ENCODE measurements around the gene CCDC110. TPM values are rescaled to one million over a fixed set of nuclear protein-coding genes. Genes with fewer than 3 reads are reported as not detected.

The CCDC110 gene
- total and polyA plus RNA-seq, 4 donors, result 0.31 to 1.8 (median 0.92) TPM

- Histone ChIP-seq H3K4me3 (peak within 1 kb of the TSS; percentile 56), H3K4me1 (ENCODE audit: control insufficient read depth in 5 of 5, insufficient read depth in 5 of 5, low read length in 5 of 5) (peaks cover 0 to 15% (median 9%) of the 10 kb centered on the region in 5 donors), H3K36me3 (ENCODE audit: control insufficient read depth in 4 of 4, insufficient read depth in 4 of 4, low read length in 4 of 4) (peaks cover under 1 to 13% (median 11%) of the 10 kb centered on the region in 4 donors), H3K9me3 (ENCODE audit: control insufficient read depth in 4 of 4, insufficient read depth in 3 of 4, low read length in 3 of 4) (no peaks in the 10 kb centered on the region), H3K9ac (ENCODE audit: insufficient read depth in 1 of 2, low read length in 2 of 2) (peak within 1 kb of the TSS; percentile 82 to 84), H3K27ac (ENCODE audit: low read depth in 1 of 2, low read length in 1 of 2) (peak within 1 kb of the TSS; percentile 94 to 100), H3K27me3 (ENCODE audit: control insufficient read depth in 3 of 3, insufficient read depth in 3 of 3, low read length in 2 of 3) (no peaks in the 10 kb centered on the region)
- ATAC-seq (ENCODE audit: insufficient read depth, low FRiP score) (peak; percentile 3), DNase-seq (peak; percentile 59 to 65 (median 63))
- no peak for TF ChIP-seq CTCF (IDR thresholded peaks at IDR 0.05; ENCODE audit: control extremely low read depth, extremely low read depth)
- 8 to 15% methylated on average over 38 of the region's 38 CpGs for WGBS, 2 donors
Observed at GRCh38 chr4:185396724-185397385, 74.7 kb downstream of the CCDC110 start, which contains the start of gene ANKRD37. TSS of gene ANKRD37 (plus strand) at chr4:185396841. CDS start at chr4:185396924, 83 bp downstream.

GRCh38 chr4:185395956-185396723 is 75.4 kb downstream of the CCDC110 start:
- peaks cover 0 to 11% (median 10%) of the 10 kb centered on the region in 4 donors for H3K36me3 ChIP-seq (ENCODE audit: control insufficient read depth in 4 of 4, insufficient read depth in 4 of 4, low read length in 4 of 4)
- H3K9ac ChIP-seq (ENCODE audit: insufficient read depth in 1 of 2, low read length in 2 of 2), result peak overlapping the region; percentile 60 to 84
- H3K4me1 ChIP-seq (ENCODE audit: control insufficient read depth in 5 of 5, insufficient read depth in 5 of 5, low read length in 5 of 5), result peaks cover 0 to 15% (median 9%) of the 10 kb centered on the region in 5 donors
- ATAC-seq (ENCODE audit: insufficient read depth, low FRiP score) (peak; percentile 95), DNase-seq (peak; percentile 99)
- no peak for TF ChIP-seq CTCF (IDR thresholded peaks at IDR 0.05; ENCODE audit: control extremely low read depth, extremely low read depth)
- 0 to 1% methylated on average over 91 to 98 of the region's 98 CpGs for WGBS, 2 donors
- H3K27me3 ChIP-seq (ENCODE audit: control insufficient read depth in 3 of 3, insufficient read depth in 3 of 3, low read length in 2 of 3), result no peaks in the 10 kb centered on the region
- no peaks in the 10 kb centered on the region for H3K9me3 ChIP-seq (ENCODE audit: control insufficient read depth in 4 of 4, insufficient read depth in 3 of 4, low read length in 3 of 4)
- peak overlapping the region; percentile 94 to 100 for H3K27ac ChIP-seq (ENCODE audit: low read depth in 1 of 2, low read length in 1 of 2)
- H3K4me3 ChIP-seq, result peak overlapping the region; percentile 56

- Histone ChIP-seq H3K9me3 (ENCODE audit: control insufficient read depth in 4 of 4, insufficient read depth in 3 of 4, low read length in 3 of 4) (no peaks in the 10 kb centered on the region), H3K4me1 (ENCODE audit: control insufficient read depth in 5 of 5, insufficient read depth in 5 of 5, low read length in 5 of 5) (peaks cover 0 to 15% (median 9%) of the 10 kb centered on the region in 5 donors), H3K27me3 (ENCODE audit: control insufficient read depth in 3 of 3, insufficient read depth in 3 of 3, low read length in 2 of 3) (no peaks in the 10 kb centered on the region), H3K27ac (ENCODE audit: low read depth in 1 of 2, low read length in 1 of 2) (peak within 1 kb of the TSS; percentile 94 to 100), H3K9ac (ENCODE audit: insufficient read depth in 1 of 2, low read length in 2 of 2) (peak within 1 kb of the TSS; percentile 82 to 84), H3K36me3 (ENCODE audit: control insufficient read depth in 4 of 4, insufficient read depth in 4 of 4, low read length in 4 of 4) (peaks cover 0 to 13% (median 10%) of the 10 kb centered on the region in 4 donors), H3K4me3 (peak within 1 kb of the TSS; percentile 56)
- 4 to 9% methylated on average over 12 of the region's 12 CpGs for WGBS, 2 donors
- DNase-seq, result peak in 2 of 3 donors; percentile 94 to 96
- ATAC-seq (ENCODE audit: insufficient read depth, low FRiP score), result no peak
- no peak for TF ChIP-seq CTCF (IDR thresholded peaks at IDR 0.05; ENCODE audit: control extremely low read depth, extremely low read depth)
Observed at GRCh38 chr4:185395238-185395955, 76.1 kb downstream of the CCDC110 start, which contains the start of gene LRP2BP. TSS of gene LRP2BP (minus strand) at chr4:185395924. CDS start at chr4:185378186, 17,738 bp downstream.

Small RNA genes lying within 50 kb of the gene (small RNA-seq; reads per million reads assigned to genes)
- not detected for gene RF00019 (ENCODE audit: low replicate concordance)

Other genes with a start within 250 kb of the CCDC110 start
- gene LRP2BP, start 75.8 kb downstream of the CCDC110 start, total RNA-seq, result 1 to 10 TPM; 2.9 to 4.6 TPM
- under 1 TPM; 0.48 to 0.71 TPM for gene LRP2BP, start 75.8 kb downstream of the CCDC110 start, polyA plus RNA-seq
- 10 to 100 TPM; 11.0 to 48.0 TPM for gene ANKRD37, start 74.9 kb downstream of the CCDC110 start, total RNA-seq
- gene ANKRD37, start 74.9 kb downstream of the CCDC110 start, polyA plus RNA-seq, result 10 to 100 TPM in 1 of 2 donors, 1 to 10 TPM in 1; 9.7 to 17.9 TPM
- 10 to 100 TPM; 26.2 to 48.8 TPM for gene UFSP2, start 45.8 kb downstream of the CCDC110 start, total RNA-seq
- gene UFSP2, start 45.8 kb downstream of the CCDC110 start, polyA plus RNA-seq, result 10 to 100 TPM; 13.6 to 17.7 TPM
- gene PDLIM3, start 63.8 kb upstream of the CCDC110 start, total RNA-seq, result 10 to 100 TPM; 42.0 to 58.1 TPM
- gene PDLIM3, start 63.8 kb upstream of the CCDC110 start, polyA plus RNA-seq, result 10 to 100 TPM; 21.5 to 25.8 TPM

Data from lung (tissue), 13 donors.